HFF-Myc (cell line): ENCODE measurements around the gene LILRB2.
"Not testable (repeated sequence)": the region's sequence is repeated elsewhere in the genome, so short reads cannot be mapped to it uniquely, and the experiment has no call there.

Experiments
- DNase-seq: peaks from one replicate; pipeline ENCODE4 v3.0.0-alpha.2; 2011; ENCODE audit warnings: low read depth; ENCODE audit errors: extremely low read depth
- H3K4me3 ChIP-seq: replicated peaks from 2 replicates; pipeline ENCODE4 v1.5.1; 2011; ENCODE audit warnings: low read depth, mild to moderate bottlenecking, control low read depth, low read length
- TF ChIP-seq, protein P1 (sequence below): IDR thresholded peaks from 2 replicates; pipeline ENCODE4 v1.5.1; 2012; ENCODE audit warnings: mild to moderate bottlenecking, low read depth, low read length, control low read depth; ENCODE audit errors: missing control alignments

The LILRB2 gene

DNA sequence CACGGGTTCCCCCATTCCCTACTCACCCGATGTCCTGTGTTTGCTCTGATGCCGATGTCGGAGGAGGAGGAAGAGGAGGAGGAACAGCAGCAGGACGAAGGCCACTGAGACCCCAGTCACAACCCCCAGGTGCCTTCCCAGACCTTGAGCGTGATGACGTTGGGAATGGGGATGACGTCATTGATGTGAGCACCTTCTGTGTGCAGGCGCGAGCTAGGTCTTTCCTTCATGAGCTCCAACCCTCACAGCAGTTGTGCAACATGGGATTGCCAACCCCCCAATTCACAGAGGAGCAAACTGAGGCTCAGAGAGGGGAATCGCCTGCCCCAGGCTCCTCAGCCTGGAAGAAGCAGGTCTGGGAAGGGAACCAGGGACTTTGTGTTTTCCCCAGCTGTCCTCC, 28.1 kb downstream of the LILRB2 start:
- TF ChIP-seq, protein P1, sequence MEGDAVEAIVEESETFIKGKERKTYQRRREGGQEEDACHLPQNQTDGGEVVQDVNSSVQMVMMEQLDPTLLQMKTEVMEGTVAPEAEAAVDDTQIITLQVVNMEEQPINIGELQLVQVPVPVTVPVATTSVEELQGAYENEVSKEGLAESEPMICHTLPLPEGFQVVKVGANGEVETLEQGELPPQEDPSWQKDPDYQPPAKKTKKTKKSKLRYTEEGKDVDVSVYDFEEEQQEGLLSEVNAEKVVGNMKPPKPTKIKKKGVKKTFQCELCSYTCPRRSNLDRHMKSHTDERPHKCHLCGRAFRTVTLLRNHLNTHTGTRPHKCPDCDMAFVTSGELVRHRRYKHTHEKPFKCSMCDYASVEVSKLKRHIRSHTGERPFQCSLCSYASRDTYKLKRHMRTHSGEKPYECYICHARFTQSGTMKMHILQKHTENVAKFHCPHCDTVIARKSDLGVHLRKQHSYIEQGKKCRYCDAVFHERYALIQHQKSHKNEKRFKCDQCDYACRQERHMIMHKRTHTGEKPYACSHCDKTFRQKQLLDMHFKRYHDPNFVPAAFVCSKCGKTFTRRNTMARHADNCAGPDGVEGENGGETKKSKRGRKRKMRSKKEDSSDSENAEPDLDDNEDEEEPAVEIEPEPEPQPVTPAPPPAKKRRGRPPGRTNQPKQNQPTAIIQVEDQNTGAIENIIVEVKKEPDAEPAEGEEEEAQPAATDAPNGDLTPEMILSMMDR, result no peak
- DNase-seq, result no peak
- H3K4me3 ChIP-seq, result no peak overlapping the region

DNA sequence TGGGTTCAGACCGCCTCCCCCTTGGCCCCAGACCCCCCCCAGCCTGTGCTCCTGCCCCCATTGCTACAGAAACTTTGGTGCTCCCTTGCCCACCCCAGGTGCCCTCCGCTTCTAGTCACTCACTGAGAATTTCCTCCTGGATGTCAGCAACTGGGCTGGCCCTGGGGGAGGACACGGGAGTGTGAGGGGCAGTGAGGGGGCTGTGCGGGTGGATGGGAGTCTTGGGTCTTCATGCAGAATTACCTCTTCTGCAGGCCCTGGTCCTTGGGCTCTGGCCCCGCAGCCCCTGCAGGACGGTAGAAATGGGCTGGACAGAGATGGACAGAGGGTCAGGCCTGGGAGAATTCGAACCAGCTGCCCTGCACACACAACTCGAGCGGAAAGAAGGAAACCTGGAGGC, 28.7 kb downstream of the LILRB2 start:
- H3K4me3 ChIP-seq, result no peak overlapping the region
- DNase-seq, result no peak
- TF ChIP-seq, protein P1, result no peak

- H3K4me3 ChIP-seq, result no peak overlapping the region
- no peak for DNase-seq
- TF ChIP-seq, protein P1, result no peak
These were observed 32.8 kb downstream of the LILRB2 start for GRCh38 chr19:54248016-54248601.

DNA sequence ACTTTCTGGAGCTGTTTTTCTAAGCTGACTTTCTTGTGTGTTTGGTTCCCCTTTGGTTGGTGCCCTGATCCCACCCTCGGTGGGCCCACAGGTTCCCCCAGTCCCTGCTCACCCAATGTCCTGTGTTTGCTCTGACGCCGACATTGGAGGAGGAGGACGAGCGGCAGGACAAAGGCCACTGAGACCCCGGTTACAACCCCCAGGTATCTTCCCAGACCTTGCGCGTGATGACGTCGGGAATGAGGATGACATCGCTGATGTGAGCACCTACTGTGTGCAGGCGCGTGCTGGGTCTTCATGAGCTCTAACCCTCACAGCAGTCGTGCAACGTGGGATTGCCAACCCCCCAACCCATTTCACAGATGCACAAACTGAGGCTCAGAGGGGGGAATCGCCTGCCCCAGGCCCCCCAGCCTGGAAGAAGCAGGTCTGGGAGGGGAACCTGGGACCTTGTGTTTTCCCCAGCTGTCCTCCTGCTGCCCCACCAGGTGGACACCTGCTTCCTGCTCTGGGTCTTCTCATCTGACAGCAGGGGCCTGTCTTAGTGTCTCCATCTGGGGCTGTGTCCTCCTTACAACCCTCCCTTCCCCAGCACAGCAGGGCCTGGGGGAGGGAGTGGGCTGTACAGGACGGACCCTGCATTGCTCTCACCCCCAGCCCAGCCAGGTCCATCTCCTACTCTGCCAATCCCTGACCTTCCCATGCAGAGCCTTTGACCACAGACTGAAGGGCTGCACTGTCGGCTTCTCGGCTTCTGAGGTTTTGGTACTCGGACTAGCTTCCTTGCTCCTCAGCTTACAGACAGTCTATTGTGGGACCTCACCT, 33.6 kb downstream of the LILRB2 start:
- no peak for DNase-seq
- H3K4me3 ChIP-seq, result no peak overlapping the region
- TF ChIP-seq, protein P1, result no peak

GRCh38 chr19:54245936-54246335, 35.0 kb downstream of the LILRB2 start:
- no peak overlapping the region for H3K4me3 ChIP-seq
- no peak for DNase-seq
- TF ChIP-seq, protein P1, result no peak

- not testable (repeated sequence) for DNase-seq, H3K4me3 ChIP-seq
These were observed 37.1 kb downstream of the LILRB2 start for GRCh38 chr19:54243809-54244208.

DNA sequence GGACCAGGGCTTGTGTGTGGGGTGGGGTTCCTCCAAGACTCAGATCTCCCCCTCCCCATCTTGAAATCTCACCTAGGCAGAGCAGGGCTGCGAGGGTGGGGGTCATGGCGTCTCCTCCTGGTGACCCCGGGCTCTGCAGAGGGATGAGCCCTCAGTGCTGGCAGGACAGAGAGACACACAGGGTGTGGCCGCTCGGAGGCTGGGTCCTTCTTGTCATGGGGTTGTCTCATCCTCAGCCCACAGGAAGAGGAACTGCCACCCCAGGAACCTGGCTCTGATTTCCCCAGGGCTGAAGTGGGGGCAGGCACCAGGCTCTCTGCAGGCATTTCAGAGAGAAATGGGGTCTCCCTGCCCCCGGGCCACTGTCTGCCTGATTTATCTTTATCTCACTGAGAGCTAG, 38.3 kb downstream of the LILRB2 start, which contains the start of gene LILRA6:
LILRA6 (minus strand) TSS at position 145 of the 400 bp plus-strand sequence.
- not testable (repeated sequence) for DNase-seq, H3K4me3 ChIP-seq

GRCh38 chr19:54242234-54242633, 38.7 kb downstream of the LILRB2 start:
- not testable (repeated sequence) for H3K4me3 ChIP-seq, DNase-seq

GRCh38 chr19:54240372-54241336, 40.3 kb downstream of the LILRB2 start:
- not testable (repeated sequence) for H3K4me3 ChIP-seq, DNase-seq

DNA sequence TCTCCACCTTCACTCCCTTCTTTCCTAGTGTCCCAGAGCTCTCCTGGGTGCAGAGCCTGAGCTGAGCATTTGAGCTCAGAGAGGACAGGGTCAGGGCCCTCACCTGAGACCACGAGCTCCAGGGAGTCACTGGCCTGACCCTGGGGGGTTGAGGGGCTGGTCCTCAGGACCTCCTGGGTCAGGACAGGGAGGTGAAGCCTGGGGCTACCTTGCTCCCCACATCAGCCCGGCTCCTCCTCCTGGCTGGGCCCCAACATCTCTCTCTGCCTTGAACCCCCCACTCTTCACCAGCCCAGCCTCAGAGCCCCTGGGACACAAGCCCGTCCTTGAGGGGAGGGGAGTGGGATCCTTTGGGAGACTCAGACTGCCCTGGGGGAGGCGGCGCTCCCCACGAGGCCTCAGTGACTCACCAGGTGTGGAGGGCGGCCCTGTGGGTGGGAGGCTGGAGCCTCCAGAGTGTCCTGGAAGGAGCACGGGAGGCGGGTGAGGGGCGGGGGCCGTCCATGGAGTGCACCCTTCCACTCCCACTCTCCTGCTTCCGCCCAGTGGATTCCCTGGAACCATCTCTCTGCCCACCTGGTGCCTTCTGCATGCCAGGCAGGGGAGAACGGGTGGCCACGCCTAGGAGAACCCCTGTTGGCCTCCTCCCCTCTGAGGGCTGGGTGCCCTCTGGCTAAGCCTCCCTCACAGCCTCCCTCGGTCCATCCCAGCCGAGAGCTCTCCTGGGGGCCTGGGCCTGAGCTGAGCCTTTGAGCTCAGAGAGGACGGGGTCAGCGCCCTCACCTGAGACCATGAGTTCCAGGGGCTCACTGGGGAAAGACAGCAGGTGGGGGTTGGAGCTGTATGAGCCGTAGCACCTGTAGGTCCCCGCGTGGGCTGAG, 41.2 kb downstream of the LILRB2 start:
- not testable (repeated sequence) for H3K4me3 ChIP-seq, DNase-seq
